ENCODE data around the gene CTNNA2.

The CTNNA2 gene

GRCh38 chr2:79512442-79513401, at the start of gene CTNNA2:
Gene CTNNA2, plus strand, starts transcription at chr2:79513051.
- Mint-ChIP-seq H3K27ac (no peak within 1 kb of the TSS), H3K4me3 (peak within 1 kb of the TSS; percentile 10), H3K36me3 (no peaks in the 10 kb centered on the region), H3K4me1 (no peaks in the 10 kb centered on the region), H3K9me3 (peaks cover 6% of the 10 kb centered on the region), H3K27me3 (peaks cover 29% of the 10 kb centered on the region)
- peak; percentile 65 for ATAC-seq

- H3K4me3 Mint-ChIP-seq, result no peak overlapping the region
- H3K9me3 Mint-ChIP-seq, result peaks cover 5% of the 10 kb centered on the region
- H3K27me3 Mint-ChIP-seq, result no peaks in the 10 kb centered on the region
- no peaks in the 10 kb centered on the region for H3K36me3 Mint-ChIP-seq
- no peaks in the 10 kb centered on the region for H3K4me1 Mint-ChIP-seq
- H3K27ac Mint-ChIP-seq, result no peak overlapping the region
- ATAC-seq, result no peak
Observed at GRCh38 chr2:79487399-79487798, 25.5 kb upstream of the CTNNA2 start.

GRCh38 chr2:79511320-79511951, 1.4 kb upstream of the CTNNA2 start:
- no peaks in the 10 kb centered on the region for H3K36me3 Mint-ChIP-seq
- no peak overlapping the region for H3K27ac Mint-ChIP-seq
- no peaks in the 10 kb centered on the region for H3K4me1 Mint-ChIP-seq
- H3K4me3 Mint-ChIP-seq, result no peak overlapping the region
- peaks cover 29% of the 10 kb centered on the region for H3K27me3 Mint-ChIP-seq
- H3K9me3 Mint-ChIP-seq, result peaks cover 6% of the 10 kb centered on the region
- ATAC-seq, result no peak

- H3K27me3 Mint-ChIP-seq, result peaks cover 29% of the 10 kb centered on the region
- H3K4me3 Mint-ChIP-seq, result no peak overlapping the region
Observed at GRCh38 chr2:79513711-79514110, 860 bp downstream of the CTNNA2 start.

GRCh38 chr2:79529636-79530035, 16.8 kb downstream of the CTNNA2 start:
- H3K27me3 Mint-ChIP-seq, result no peaks in the 10 kb centered on the region
- H3K36me3 Mint-ChIP-seq, result no peaks in the 10 kb centered on the region
- no peak for ATAC-seq
- H3K4me1 Mint-ChIP-seq, result no peaks in the 10 kb centered on the region
- H3K9me3 Mint-ChIP-seq, result peaks cover 8% of the 10 kb centered on the region
- no peak overlapping the region for H3K27ac Mint-ChIP-seq
- no peak overlapping the region for H3K4me3 Mint-ChIP-seq

More at GRCh38 chr2:79513711-79514110, 860 bp downstream of the CTNNA2 start:
- no peaks in the 10 kb centered on the region for H3K36me3 Mint-ChIP-seq
- H3K4me1 Mint-ChIP-seq, result no peaks in the 10 kb centered on the region
- ATAC-seq, result no peak
- peaks cover 6% of the 10 kb centered on the region for H3K9me3 Mint-ChIP-seq
- H3K27ac Mint-ChIP-seq, result no peak overlapping the region

GRCh38 chr2:79530443-79530842, 17.6 kb downstream of the CTNNA2 start:
- H3K4me3 Mint-ChIP-seq, result no peak overlapping the region
- no peak overlapping the region for H3K27ac Mint-ChIP-seq
- H3K9me3 Mint-ChIP-seq, result peaks cover 8% of the 10 kb centered on the region
- H3K27me3 Mint-ChIP-seq, result no peaks in the 10 kb centered on the region
- H3K36me3 Mint-ChIP-seq, result no peaks in the 10 kb centered on the region
- no peak for ATAC-seq
- no peaks in the 10 kb centered on the region for H3K4me1 Mint-ChIP-seq

- Mint-ChIP-seq H3K36me3 (no peaks in the 10 kb centered on the region), H3K27me3 (no peaks in the 10 kb centered on the region), H3K4me3 (no peak overlapping the region), H3K9me3 (peaks cover 13% of the 10 kb centered on the region), H3K27ac (no peak overlapping the region), H3K4me1 (no peaks in the 10 kb centered on the region)
- ATAC-seq, result no peak
Observed at GRCh38 chr2:79547568-79547967, 34.7 kb downstream of the CTNNA2 start.

- Mint-ChIP-seq H3K27me3 (no peaks in the 10 kb centered on the region), H3K4me1 (no peaks in the 10 kb centered on the region), H3K9me3 (peaks cover 17% of the 10 kb centered on the region), H3K36me3 (no peaks in the 10 kb centered on the region), H3K4me3 (no peak overlapping the region), H3K27ac (no peak overlapping the region)
- no peak for ATAC-seq
Observed at GRCh38 chr2:79552653-79553052, 39.8 kb downstream of the CTNNA2 start.

- H3K36me3 Mint-ChIP-seq, result no peaks in the 10 kb centered on the region
- H3K27me3 Mint-ChIP-seq, result no peaks in the 10 kb centered on the region
- H3K4me3 Mint-ChIP-seq, result no peak overlapping the region
- H3K4me1 Mint-ChIP-seq, result no peaks in the 10 kb centered on the region
- no peak for ATAC-seq
- H3K9me3 Mint-ChIP-seq, result peaks cover 21% of the 10 kb centered on the region
- H3K27ac Mint-ChIP-seq, result no peak overlapping the region
Observed at GRCh38 chr2:79554899-79555298, 42.0 kb downstream of the CTNNA2 start.

GRCh38 chr2:79564065-79564464, 51.2 kb downstream of the CTNNA2 start:
- no peak overlapping the region for H3K27ac Mint-ChIP-seq
- no peak for ATAC-seq
- peaks cover 18% of the 10 kb centered on the region for H3K9me3 Mint-ChIP-seq
- H3K4me1 Mint-ChIP-seq, result no peaks in the 10 kb centered on the region
- no peaks in the 10 kb centered on the region for H3K36me3 Mint-ChIP-seq
- H3K4me3 Mint-ChIP-seq, result no peak overlapping the region
- H3K27me3 Mint-ChIP-seq, result no peaks in the 10 kb centered on the region

GRCh38 chr2:79569048-79569447, 56.2 kb downstream of the CTNNA2 start:
- no peaks in the 10 kb centered on the region for H3K27me3 Mint-ChIP-seq

GRCh38 chr2:79573895-79574674, 61.2 kb downstream of the CTNNA2 start:
- Mint-ChIP-seq H3K4me1 (no peaks in the 10 kb centered on the region), H3K36me3 (no peaks in the 10 kb centered on the region), H3K9me3 (peaks cover 11% of the 10 kb centered on the region), H3K27ac (no peak overlapping the region), H3K4me3 (no peak overlapping the region), H3K27me3 (no peaks in the 10 kb centered on the region)
- ATAC-seq, result no peak

More at GRCh38 chr2:79569048-79569447, 56.2 kb downstream of the CTNNA2 start:
- ATAC-seq, result no peak
- Mint-ChIP-seq H3K27ac (no peak overlapping the region), H3K36me3 (no peaks in the 10 kb centered on the region), H3K4me1 (no peaks in the 10 kb centered on the region), H3K9me3 (peaks cover 12% of the 10 kb centered on the region), H3K4me3 (no peak overlapping the region)

- ATAC-seq, result no peak
- H3K9me3 Mint-ChIP-seq, result peaks cover 11% of the 10 kb centered on the region
- H3K36me3 Mint-ChIP-seq, result no peaks in the 10 kb centered on the region
- H3K4me3 Mint-ChIP-seq, result no peak overlapping the region
- H3K27ac Mint-ChIP-seq, result no peak overlapping the region
- no peaks in the 10 kb centered on the region for H3K27me3 Mint-ChIP-seq
- no peaks in the 10 kb centered on the region for H3K4me1 Mint-ChIP-seq
Observed at GRCh38 chr2:79576451-79576850, 63.6 kb downstream of the CTNNA2 start.

GRCh38 chr2:79578952-79579351, 66.1 kb downstream of the CTNNA2 start:
- Mint-ChIP-seq H3K4me3 (no peak overlapping the region), H3K27me3 (no peaks in the 10 kb centered on the region), H3K9me3 (peaks cover 11% of the 10 kb centered on the region), H3K27ac (no peak overlapping the region), H3K4me1 (no peaks in the 10 kb centered on the region), H3K36me3 (no peaks in the 10 kb centered on the region)
- ATAC-seq, result no peak

- H3K4me1 Mint-ChIP-seq, result no peaks in the 10 kb centered on the region
- no peak overlapping the region for H3K27ac Mint-ChIP-seq
- H3K36me3 Mint-ChIP-seq, result no peaks in the 10 kb centered on the region
- no peaks in the 10 kb centered on the region for H3K27me3 Mint-ChIP-seq
- peaks cover 6% of the 10 kb centered on the region for H3K9me3 Mint-ChIP-seq
- no peak for ATAC-seq
- no peak overlapping the region for H3K4me3 Mint-ChIP-seq
Observed at GRCh38 chr2:79580175-79580574, 67.3 kb downstream of the CTNNA2 start.

Data from stimulated activated memory B cell treated with anti-CD40 and anti-IgM and Interleukin-4, amounts not matched to agents 10 μg/mL and 1 μg/mL and 100 μg/mL, for 72 hours (primary cell).